ENCODE data around the gene RXRG.

Gene RXRG

GRCh38 chr1:165371588-165372225 is 73.2 kb downstream of the RXRG start:
- Histone ChIP-seq H3K79me2 (ENCODE audit: control insufficient read depth, low read length) (no peaks in the 10 kb centered on the region), H3K27ac (ENCODE audit: low read depth, low read length) (no peak overlapping the region), H3K36me3 (ENCODE audit: control insufficient read depth, low read length) (no peaks in the 10 kb centered on the region), H4K20me1 (ENCODE audit: control insufficient read depth, insufficient read depth, low read depth, low read length) (no peaks in the 10 kb centered on the region), H3K4me1 (ENCODE audit: control insufficient read depth, low read length) (no peaks in the 10 kb centered on the region), H3K9me2 (replicated peaks; ENCODE audit: control insufficient read depth, low read length) (no peaks in the 10 kb centered on the region), H3K27me3 (ENCODE audit: control insufficient read depth, low read length) (peaks cover 69% of the 10 kb centered on the region), H3F3A (ENCODE audit: control insufficient read depth, insufficient read depth) (no peaks in the 10 kb centered on the region), H3K4me2 (ENCODE audit: low read length) (no peak overlapping the region), H3K9me3 (ENCODE audit: control insufficient read depth, insufficient read depth, low read length) (no peaks in the 10 kb centered on the region), H3K4me3 (ENCODE audit: low read length) (no peak overlapping the region)
- TF ChIP-seq EZH2phosphoT487 (IDR thresholded peaks at IDR 0.05; ENCODE audit: borderline replicate concordance, low read length) (no peak), CTCF (IDR thresholded peaks at IDR 0.05; ENCODE audit: low read depth, low read length, poor library complexity, severe bottlenecking) (no peak)

- no peaks in the 10 kb centered on the region for H3F3A ChIP-seq (ENCODE audit: control insufficient read depth, insufficient read depth)
- H3K27me3 ChIP-seq (ENCODE audit: control insufficient read depth, low read length) = peaks cover 68% of the 10 kb centered on the region
Measured at GRCh38 chr1:165369255-165369848, 75.6 kb downstream of the RXRG start.

GRCh38 chr1:165367375-165367993 is 77.4 kb downstream of the RXRG start:
- no peaks in the 10 kb centered on the region for H3K36me3 ChIP-seq (ENCODE audit: control insufficient read depth, low read length)
- H3K9me2 ChIP-seq (replicated peaks; ENCODE audit: control insufficient read depth, low read length) = no peaks in the 10 kb centered on the region
- no peaks in the 10 kb centered on the region for H3K79me2 ChIP-seq (ENCODE audit: control insufficient read depth, low read length)
- no peak for TF ChIP-seq EZH2phosphoT487 (IDR thresholded peaks at IDR 0.05; ENCODE audit: borderline replicate concordance, low read length)
- peak; percentile 93 for TF ChIP-seq CTCF (IDR thresholded peaks at IDR 0.05; ENCODE audit: low read depth, low read length, poor library complexity, severe bottlenecking)
- no peaks in the 10 kb centered on the region for H4K20me1 ChIP-seq (ENCODE audit: control insufficient read depth, insufficient read depth, low read depth, low read length)
- H3K9me3 ChIP-seq (ENCODE audit: control insufficient read depth, insufficient read depth, low read length) = no peaks in the 10 kb centered on the region
- H3K4me2 ChIP-seq (ENCODE audit: low read length) = no peak overlapping the region
- no peak overlapping the region for H3K4me3 ChIP-seq (ENCODE audit: low read length)
- H3K27me3 ChIP-seq (ENCODE audit: control insufficient read depth, low read length) = peaks cover 60% of the 10 kb centered on the region
- no peak overlapping the region for H3K27ac ChIP-seq (ENCODE audit: low read depth, low read length)
- H3F3A ChIP-seq (ENCODE audit: control insufficient read depth, insufficient read depth) = no peaks in the 10 kb centered on the region
- H3K4me1 ChIP-seq (ENCODE audit: control insufficient read depth, low read length) = no peaks in the 10 kb centered on the region

More at GRCh38 chr1:165369255-165369848, 75.6 kb downstream of the RXRG start:
- Histone ChIP-seq H3K9me3 (ENCODE audit: control insufficient read depth, insufficient read depth, low read length) (no peaks in the 10 kb centered on the region), H3K36me3 (ENCODE audit: control insufficient read depth, low read length) (no peaks in the 10 kb centered on the region), H3K4me2 (ENCODE audit: low read length) (no peak overlapping the region), H3K27ac (ENCODE audit: low read depth, low read length) (no peak overlapping the region), H3K9me2 (replicated peaks; ENCODE audit: control insufficient read depth, low read length) (no peaks in the 10 kb centered on the region), H4K20me1 (ENCODE audit: control insufficient read depth, insufficient read depth, low read depth, low read length) (no peaks in the 10 kb centered on the region), H3K4me3 (ENCODE audit: low read length) (no peak overlapping the region), H3K4me1 (ENCODE audit: control insufficient read depth, low read length) (no peaks in the 10 kb centered on the region), H3K79me2 (ENCODE audit: control insufficient read depth, low read length) (no peaks in the 10 kb centered on the region)
- no peak for TF ChIP-seq EZH2phosphoT487 (IDR thresholded peaks at IDR 0.05; ENCODE audit: borderline replicate concordance, low read length)
- peak; percentile 94 for TF ChIP-seq CTCF (IDR thresholded peaks at IDR 0.05; ENCODE audit: low read depth, low read length, poor library complexity, severe bottlenecking)
